LNCaP clone FGC (cell line): ENCODE measurements around the gene EVA1B.

ENCODE experiments used
- DNase-seq: peaks from one replicate; pipeline ENCODE4 v3.0.0-alpha.2; 2011; ENCODE audit warnings: low read depth
- H3K4me3 ChIP-seq: 2 replicates; pipeline ENCODE4 v1.5.1; 2011; ENCODE audit warnings: mild to moderate bottlenecking, low read depth, low read length, control low read depth
- TF ChIP-seq, protein P1 (sequence below): IDR thresholded peaks from 2 replicates; pipeline ENCODE4 v1.5.1; 2012; ENCODE audit warnings: mild to moderate bottlenecking; ENCODE audit not compliant: control insufficient read depth, insufficient read depth; ENCODE audit errors: extremely low read depth

Gene EVA1B

DNA sequence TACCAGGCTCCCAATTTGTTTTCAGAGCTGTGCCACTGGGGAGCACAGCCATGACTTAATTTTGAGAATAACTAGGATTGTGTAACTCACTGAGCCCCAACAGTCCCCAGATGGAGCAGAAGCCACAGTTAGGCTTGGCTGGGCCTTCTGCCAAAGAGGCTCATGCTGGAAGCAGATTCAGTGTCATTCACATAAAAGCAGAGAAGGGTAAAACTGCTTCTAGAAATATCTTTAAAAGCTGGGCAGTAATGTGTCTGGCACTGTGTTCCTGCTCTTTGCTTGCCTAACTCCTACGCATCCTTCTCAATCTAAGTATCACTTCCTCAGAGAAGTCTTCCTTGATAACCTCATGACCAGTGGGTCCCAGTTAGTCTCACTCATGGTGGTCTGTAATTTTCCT, 41.9 kb upstream of the EVA1B start:
- H3K4me3 ChIP-seq: no peak overlapping the region
- no peak for DNase-seq
- TF ChIP-seq, protein P1, sequence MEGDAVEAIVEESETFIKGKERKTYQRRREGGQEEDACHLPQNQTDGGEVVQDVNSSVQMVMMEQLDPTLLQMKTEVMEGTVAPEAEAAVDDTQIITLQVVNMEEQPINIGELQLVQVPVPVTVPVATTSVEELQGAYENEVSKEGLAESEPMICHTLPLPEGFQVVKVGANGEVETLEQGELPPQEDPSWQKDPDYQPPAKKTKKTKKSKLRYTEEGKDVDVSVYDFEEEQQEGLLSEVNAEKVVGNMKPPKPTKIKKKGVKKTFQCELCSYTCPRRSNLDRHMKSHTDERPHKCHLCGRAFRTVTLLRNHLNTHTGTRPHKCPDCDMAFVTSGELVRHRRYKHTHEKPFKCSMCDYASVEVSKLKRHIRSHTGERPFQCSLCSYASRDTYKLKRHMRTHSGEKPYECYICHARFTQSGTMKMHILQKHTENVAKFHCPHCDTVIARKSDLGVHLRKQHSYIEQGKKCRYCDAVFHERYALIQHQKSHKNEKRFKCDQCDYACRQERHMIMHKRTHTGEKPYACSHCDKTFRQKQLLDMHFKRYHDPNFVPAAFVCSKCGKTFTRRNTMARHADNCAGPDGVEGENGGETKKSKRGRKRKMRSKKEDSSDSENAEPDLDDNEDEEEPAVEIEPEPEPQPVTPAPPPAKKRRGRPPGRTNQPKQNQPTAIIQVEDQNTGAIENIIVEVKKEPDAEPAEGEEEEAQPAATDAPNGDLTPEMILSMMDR: no peak

DNA sequence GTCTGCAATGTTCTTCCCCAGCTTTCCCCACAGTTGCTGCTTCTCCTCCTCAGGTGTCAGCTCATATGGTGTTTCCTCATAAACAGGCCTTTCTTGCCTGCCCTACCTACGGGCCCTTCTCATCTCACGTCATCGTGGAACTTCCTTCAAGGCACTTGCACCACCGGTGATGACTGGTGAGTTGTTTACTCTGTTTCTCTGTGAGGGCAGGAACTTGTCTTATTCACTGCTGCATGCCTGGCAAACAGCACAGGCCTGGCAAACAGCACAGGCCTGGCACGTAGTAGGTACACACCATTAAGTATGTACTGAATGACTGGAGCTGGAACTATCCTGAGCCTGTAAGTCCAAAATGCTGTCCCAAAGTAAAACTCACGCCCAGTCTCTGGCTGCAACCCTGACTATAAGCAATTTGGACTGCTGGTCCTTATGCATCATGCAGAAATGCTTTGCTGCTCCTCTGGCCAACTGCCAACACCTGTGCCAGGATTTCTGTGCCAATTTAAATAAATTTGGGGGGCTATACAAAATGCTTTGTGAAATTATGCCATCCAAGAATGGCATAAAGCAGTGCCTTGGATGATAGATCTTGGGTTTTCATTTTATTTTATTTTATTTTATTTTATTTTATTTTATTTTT, 36.6 kb upstream of the EVA1B start:
- TF ChIP-seq, protein P1: no peak
- no peak for DNase-seq
- no peak overlapping the region for H3K4me3 ChIP-seq

DNA sequence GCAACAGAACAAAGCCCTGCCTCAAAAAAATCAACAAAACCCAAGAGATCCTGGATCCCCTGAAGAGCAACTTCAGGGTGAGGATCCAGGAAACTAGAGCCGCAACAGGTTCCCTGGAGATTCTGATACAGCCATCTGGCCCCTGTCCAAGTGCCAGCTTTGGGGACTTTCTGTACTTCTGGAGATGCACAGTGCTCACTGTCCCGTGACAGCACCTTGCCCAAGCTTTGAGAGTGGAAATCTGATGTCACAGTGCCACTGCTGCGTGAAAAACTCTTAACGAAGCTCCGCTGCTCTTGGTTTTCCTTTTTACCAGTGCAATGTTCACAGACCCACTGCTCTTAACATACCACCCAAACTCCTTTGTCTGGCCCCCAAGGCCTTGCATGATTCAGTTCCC, 35.9 kb upstream of the EVA1B start:
- H3K4me3 ChIP-seq: no peak overlapping the region
- TF ChIP-seq, protein P1: no peak
- no peak for DNase-seq

DNA sequence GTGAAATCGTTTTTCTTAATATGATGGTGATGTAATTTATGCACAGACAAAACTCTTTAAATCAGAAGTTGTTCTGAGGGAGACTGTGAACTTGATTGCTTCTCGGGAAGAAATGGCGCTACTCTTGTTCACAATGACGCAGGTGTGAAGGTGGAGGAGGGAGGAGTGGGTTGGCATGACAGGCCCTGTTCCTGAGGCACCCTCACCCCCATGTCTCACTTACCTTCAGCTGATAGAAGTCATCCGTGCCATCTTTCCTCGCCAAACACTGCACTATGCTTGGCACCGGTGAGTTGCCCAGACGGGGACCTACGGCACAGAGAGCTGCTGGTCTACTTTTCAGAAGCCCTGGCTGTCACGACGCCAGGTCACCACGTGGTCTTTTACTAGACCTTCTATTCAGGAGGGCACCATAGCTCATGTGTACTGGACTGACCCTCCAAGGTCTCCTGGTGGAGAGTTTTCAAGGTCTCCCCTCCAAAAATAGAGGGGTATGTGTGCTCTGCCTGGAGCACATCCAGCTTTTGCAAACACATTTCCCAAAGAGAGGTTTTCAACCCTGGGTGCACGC, 35.2 kb upstream of the EVA1B start:
- TF ChIP-seq, protein P1: no peak
- no peak for DNase-seq
- no peak overlapping the region for H3K4me3 ChIP-seq

DNA sequence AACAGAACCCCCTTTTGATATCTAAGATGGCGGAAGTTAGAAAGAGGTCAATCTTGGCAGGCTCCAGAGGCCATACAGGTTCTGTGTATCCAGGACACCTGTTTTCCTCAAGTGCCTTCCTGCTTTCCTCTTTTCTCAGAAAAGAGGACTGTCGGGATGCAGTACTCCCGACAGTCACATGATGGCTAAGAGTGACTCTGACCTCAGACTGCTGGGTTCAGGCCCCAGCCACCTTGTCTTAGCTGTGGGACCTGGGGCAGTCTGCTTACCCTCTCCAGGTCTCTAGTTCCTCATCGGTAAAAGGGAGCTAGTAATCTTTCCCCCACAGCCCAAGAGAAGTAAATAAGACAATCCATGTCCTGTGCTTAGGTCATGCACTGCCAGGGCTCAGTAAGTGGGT, 32.4 kb upstream of the EVA1B start:
- H3K4me3 ChIP-seq: no peak overlapping the region
- DNase-seq: no peak
- TF ChIP-seq, protein P1: no peak

DNA sequence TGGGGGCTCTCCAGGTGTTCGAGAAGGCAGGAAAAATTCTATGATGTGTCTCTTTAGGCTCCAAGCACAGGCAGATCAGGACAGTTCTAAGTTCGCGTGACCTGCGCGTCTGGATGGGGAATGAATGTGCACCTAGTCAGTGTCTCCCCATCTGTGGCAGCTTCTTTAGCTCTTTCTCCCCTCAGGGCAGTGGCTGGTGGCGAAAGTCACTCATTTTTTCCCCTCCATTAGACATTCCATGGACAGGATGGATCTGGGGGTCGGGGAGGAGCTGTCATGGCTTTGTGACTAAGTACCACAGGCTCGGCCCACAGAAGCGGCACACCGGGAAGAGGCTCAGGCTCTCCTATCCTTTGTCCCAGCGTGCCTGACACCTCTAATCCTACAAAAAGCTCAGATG, 31.0 kb upstream of the EVA1B start:
- DNase-seq: no peak

More for the DNA sequence above, 31.0 kb upstream of the EVA1B start:
- TF ChIP-seq, protein P1: no peak
- no peak overlapping the region for H3K4me3 ChIP-seq
